ENCODE results near the gene SGMS1.

SGMS1 gene

DNA sequence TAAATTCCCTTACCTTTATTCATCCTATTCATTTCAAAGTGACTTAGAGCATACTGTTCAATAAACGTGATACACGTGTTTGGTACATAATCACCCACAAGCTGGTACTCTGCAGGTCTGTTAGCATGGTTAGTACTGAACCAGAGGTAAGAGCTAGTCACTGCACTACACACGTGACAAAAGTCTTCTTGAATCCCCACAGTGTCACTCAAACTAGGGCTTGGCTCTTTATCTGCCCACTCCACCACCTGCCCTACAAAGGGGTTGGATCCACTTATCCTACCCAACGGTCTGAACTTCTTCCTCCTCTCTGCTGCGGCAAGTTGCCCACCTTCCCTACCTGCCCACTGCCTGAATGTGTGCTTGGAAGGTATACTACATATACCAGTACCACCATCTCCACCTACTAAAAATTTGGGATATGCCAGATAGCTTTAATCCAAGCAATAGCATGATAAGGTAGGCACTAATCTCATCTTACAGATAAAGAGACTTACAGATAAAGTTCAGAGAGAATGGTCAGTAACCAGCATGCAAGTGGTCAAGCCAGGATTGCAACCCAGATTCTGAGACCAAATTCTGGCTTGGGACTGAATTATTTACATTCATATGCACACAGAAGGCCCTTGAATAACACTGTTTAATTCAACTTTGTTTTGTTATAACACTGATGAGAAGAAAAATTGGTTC is 92.2 kb downstream of the SGMS1 start:
- no peak for DNase-seq

- no peak for DNase-seq
Measured at GRCh38 chr10:50529660-50530059, 94.1 kb downstream of the SGMS1 start.

GRCh38 chr10:50528206-50528605 is 95.5 kb downstream of the SGMS1 start:
- no peak for DNase-seq

- DNase-seq = peak; percentile 33
Measured at GRCh38 chr10:50527442-50528043, 96.2 kb downstream of the SGMS1 start.

DNA sequence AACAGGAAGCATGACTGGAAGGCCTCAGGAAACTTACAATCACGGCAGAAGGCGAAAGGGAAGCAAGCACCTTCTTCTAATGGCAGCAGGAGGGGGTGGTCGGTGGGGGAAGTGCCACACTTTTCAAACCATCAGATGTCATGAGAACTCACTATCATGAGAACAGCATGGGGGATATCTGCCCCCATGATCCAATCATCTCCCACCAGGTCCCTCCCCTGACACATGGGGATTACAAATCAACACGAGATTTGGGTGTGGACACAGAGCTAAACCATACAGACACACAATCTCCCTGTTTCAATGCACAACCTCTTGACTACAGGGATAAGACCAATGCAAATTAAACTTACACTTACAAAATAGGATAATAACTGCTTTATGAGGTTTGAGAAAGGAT is 97.6 kb downstream of the SGMS1 start:
- DNase-seq = no peak

DNA sequence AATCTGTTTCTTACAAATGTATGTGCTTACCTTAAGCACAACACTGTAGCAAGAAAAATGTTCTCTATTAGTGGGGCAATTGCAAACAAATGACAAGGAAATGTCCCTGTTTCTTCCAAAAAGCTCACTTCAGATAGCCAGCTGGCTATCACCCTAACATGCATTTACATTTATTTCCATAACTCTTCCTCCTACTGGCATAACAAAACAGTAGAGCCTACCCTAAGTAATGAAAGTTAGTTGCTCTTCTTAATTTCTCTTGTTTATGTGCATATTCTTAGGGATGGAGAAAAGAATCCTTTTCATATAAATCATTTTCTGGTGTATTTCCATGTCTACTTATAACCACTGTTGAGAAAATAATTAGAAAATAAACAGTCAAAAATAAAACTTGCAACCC is 100.4 kb downstream of the SGMS1 start:
- DNase-seq = no peak

GRCh38 chr10:50522908-50523307 is 100.8 kb downstream of the SGMS1 start:
- no peak for DNase-seq

DNA sequence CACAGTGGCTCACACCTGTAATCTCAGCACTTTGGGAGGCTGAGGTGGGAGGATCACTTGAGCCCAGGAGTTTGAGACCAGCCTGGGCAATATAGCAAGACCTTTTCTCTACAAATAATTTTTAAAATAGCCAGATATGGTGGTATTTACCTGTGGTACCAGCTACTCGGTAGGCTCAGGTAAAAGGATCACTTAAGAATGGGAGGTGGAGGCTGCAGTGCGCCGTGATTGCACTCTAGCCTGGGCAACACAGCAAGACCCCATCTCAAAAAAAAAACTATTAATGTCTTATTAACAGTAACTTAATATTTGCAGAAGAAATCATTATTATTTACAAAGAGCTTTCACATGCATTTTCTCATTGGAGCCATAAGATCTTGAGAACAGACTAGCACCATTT is 103.6 kb downstream of the SGMS1 start:
- no peak for DNase-seq

GRCh38 chr10:50517626-50518025 is 106.1 kb downstream of the SGMS1 start:
- no peak for DNase-seq

- no peak for DNase-seq
Measured at GRCh38 chr10:50516171-50516570, 107.6 kb downstream of the SGMS1 start.

- no peak for DNase-seq
Measured at GRCh38 chr10:50515420-50515819, 108.3 kb downstream of the SGMS1 start.

GRCh38 chr10:50514995-50515394 is 108.8 kb downstream of the SGMS1 start:
- DNase-seq = no peak

- no peak for DNase-seq
Measured at GRCh38 chr10:50513956-50514355, 109.8 kb downstream of the SGMS1 start.

DNA sequence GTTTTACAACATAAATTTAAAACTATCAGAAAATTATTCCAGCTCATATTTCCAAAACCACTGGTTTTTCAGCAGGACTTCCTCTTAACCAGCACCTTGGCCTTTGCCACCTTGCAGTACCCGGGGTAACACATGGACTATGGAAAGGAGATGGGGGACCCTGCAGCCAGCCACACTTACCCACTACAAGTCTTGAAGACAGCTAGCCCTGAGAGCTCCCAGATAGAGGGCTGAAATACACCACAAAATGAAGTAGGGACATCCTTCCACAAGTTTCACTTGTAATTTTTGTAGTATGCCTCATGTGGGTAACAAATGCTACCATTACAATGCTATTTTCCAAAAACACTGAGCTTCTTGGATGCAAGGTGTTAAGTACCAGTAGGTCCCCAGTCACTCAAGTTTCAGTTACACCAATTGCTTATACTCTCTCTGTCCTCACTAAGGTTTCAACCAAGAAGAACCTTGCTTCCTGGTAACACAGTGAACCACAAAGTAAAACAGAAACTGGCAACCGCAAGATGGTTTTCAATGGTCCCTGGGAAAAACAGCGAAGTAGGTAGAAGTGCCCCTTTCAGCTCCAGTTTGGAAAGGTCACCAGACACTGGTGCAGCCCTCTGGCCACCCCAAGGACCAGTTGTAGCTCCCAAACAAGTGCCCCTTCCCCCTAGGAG is 110.9 kb downstream of the SGMS1 start:
- DNase-seq = peak; percentile 53

GRCh38 chr10:50512214-50512595 is 111.6 kb downstream of the SGMS1 start:
- DNase-seq = no peak

DNA sequence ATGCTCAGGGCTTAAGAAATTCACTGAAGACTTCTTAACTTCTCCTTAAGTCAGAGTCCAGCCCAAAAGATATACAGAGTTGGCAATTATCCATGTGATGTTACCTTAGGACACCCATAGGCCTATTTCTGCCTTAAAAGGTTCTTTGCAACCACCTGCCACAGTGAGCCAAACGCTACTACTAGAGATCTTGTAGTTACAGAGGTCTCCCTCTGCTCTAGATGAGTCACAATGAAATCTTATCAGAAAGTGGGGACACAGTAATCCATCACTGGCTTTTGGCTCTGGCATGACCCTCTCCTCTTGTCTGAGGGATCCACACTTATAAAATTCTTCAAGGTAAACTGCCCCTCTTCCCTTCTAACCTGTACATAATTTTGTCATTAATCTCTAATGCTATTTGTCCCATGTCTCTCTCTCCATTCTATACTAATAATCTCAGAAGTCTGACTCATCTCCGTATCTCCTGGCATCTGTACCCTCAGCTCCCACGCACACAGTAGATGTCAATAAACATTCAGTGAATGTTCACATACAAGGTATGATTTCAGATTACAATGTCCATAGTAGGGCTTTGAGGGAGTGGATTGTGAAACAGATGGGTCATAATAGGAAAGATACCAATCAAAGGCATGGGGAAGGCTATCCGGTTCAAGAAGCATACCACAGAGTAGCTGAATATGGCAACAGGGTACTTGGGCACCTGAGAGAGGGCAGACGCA is 112.1 kb downstream of the SGMS1 start:
- no peak for DNase-seq

- DNase-seq = no peak
Measured at GRCh38 chr10:50510517-50511473, 113.0 kb downstream of the SGMS1 start.

- peak; percentile 39 for DNase-seq
Measured at GRCh38 chr10:50508315-50509051, 115.3 kb downstream of the SGMS1 start.

- DNase-seq = no peak
Measured at GRCh38 chr10:50506861-50507573, 116.7 kb downstream of the SGMS1 start.

- DNase-seq = no peak
Measured at GRCh38 chr10:50504389-50504788, 119.4 kb downstream of the SGMS1 start.
